HEK293 (cell line): ENCODE results near the gene MAP3K7.
A peak's percentile ranks its signal among the peaks of the same experiment; 100 is the strongest.

Source experiments
- BCL11B ChIP-seq: fragments of 450-650 bp; formaldehyde crosslinking; IDR thresholded peaks from 2 replicates; pipeline ENCODE4 v1.5.1; 2016; ENCODE audit warnings: low read depth, missing biosample characterization, missing genetic modification characterization
- HOXC10 ChIP-seq: sonication (generic); formaldehyde crosslinking; IDR thresholded peaks from 2 replicates; pipeline ENCODE4 v1.8.1; 2023; ENCODE audit warnings: mild to moderate bottlenecking, missing genetic modification reagents
- HOXD13 ChIP-seq: sonication (generic); formaldehyde crosslinking; IDR thresholded peaks from 2 replicates; pipeline ENCODE4 v1.8.0; 2022; ENCODE audit warnings: missing genetic modification reagents, borderline replicate concordance
- PRDM1 ChIP-seq: fragments of 450-650 bp; formaldehyde crosslinking; IDR thresholded peaks from 2 replicates; pipeline ENCODE4; 2016; ENCODE audit warnings: missing biosample characterization, missing genetic modification characterization
- SCRT2 ChIP-seq: fragments of 450-650 bp; formaldehyde crosslinking; IDR thresholded peaks from 2 replicates; pipeline ENCODE4 v1.5.1; 2016; ENCODE audit warnings: missing biosample characterization, missing genetic modification characterization
- SP7 ChIP-seq: fragments of 450-650 bp; formaldehyde crosslinking; IDR thresholded peaks from 2 replicates; pipeline ENCODE4 v1.5.1; 2016; ENCODE audit warnings: missing biosample characterization, missing genetic modification characterization
- ZBTB1 ChIP-seq: fragments of 450-650 bp; formaldehyde crosslinking; IDR thresholded peaks from 2 replicates; pipeline ENCODE4 v1.5.1; 2016; ENCODE audit warnings: missing biosample characterization, missing genetic modification characterization
- ZNF133 ChIP-seq: fragments of 450-650 bp; formaldehyde crosslinking; IDR thresholded peaks from 2 replicates; pipeline ENCODE4 v1.5.1; 2016; ENCODE audit warnings: missing biosample characterization, missing genetic modification characterization
- ZNF146 ChIP-seq: fragments of 450-650 bp; formaldehyde crosslinking; IDR thresholded peaks from 2 replicates; pipeline ENCODE4 v1.5.1; 2016; ENCODE audit warnings: missing biosample characterization, missing genetic modification characterization
- ZNF157 ChIP-seq: fragments of 450-650 bp; formaldehyde crosslinking; IDR thresholded peaks from 2 replicates; pipeline ENCODE4 v1.5.1; 2016; ENCODE audit warnings: missing biosample characterization, missing genetic modification characterization
- ZNF23 ChIP-seq: fragments of 450-650 bp; formaldehyde crosslinking; IDR thresholded peaks from 2 replicates; pipeline ENCODE4 v1.5.1; 2016; ENCODE audit warnings: missing biosample characterization, missing genetic modification characterization, borderline replicate concordance
- ZNF274 ChIP-seq, 2 experiments: fragments of 200-500 bp in 1 of 2; fragments of 450-650 bp in 1 of 2; sonication (Bioruptor generic) in 1 of 2; formaldehyde crosslinking in 1 of 2; IDR thresholded peaks; 2 replicates each; pipeline versions ENCODE4 v1.5.1 to v1.6.1; 2014 to 2016; ENCODE audit warnings: borderline replicate concordance in 1 of 2, inconsistent platforms in 1 of 2, low read length in 1 of 2, missing biosample characterization in 1 of 2, missing genetic modification characterization in 1 of 2
- ZNF341 ChIP-seq: fragments of 450-650 bp; formaldehyde crosslinking; IDR thresholded peaks from 2 replicates; pipeline ENCODE4; 2016; ENCODE audit warnings: low read depth, missing biosample characterization, missing genetic modification characterization
- ZNF416 ChIP-seq: fragments of 450-650 bp; formaldehyde crosslinking; IDR thresholded peaks from 2 replicates; pipeline ENCODE4 v1.5.1; 2016; ENCODE audit warnings: missing biosample characterization, missing genetic modification characterization
- ZNF426 ChIP-seq: fragments of 450-650 bp; formaldehyde crosslinking; IDR thresholded peaks from 2 replicates; pipeline ENCODE4 v1.5.1; 2017; ENCODE audit warnings: missing biosample characterization, missing genetic modification characterization, mild to moderate bottlenecking, inconsistent platforms, moderate library complexity
- ZNF433 ChIP-seq: fragments of 450-650 bp; formaldehyde crosslinking; IDR thresholded peaks from 2 replicates; pipeline ENCODE4 v1.5.1; 2016; ENCODE audit warnings: missing biosample characterization, missing genetic modification characterization, low read depth
- ZNF529 ChIP-seq: fragments of 450-650 bp; formaldehyde crosslinking; IDR thresholded peaks from 2 replicates; pipeline ENCODE4 v1.5.1; 2017; ENCODE audit warnings: missing genetic modification characterization, missing biosample characterization; ENCODE audit not compliant: insufficient replicate concordance
- ZNF585B ChIP-seq: fragments of 450-650 bp; formaldehyde crosslinking; IDR thresholded peaks from 2 replicates; pipeline ENCODE4 v1.5.1; 2016; ENCODE audit warnings: missing biosample characterization, missing genetic modification characterization
- ZNF654 ChIP-seq: fragments of 450-650 bp; formaldehyde crosslinking; IDR thresholded peaks from 2 replicates; pipeline ENCODE4 v1.5.1; 2016; ENCODE audit warnings: low read depth, missing biosample characterization, missing genetic modification characterization
- ZNF660 ChIP-seq: fragments of 450-650 bp; IDR thresholded peaks from 2 replicates; pipeline ENCODE4 v1.5.1; 2018; ENCODE audit warnings: missing biosample characterization, mild to moderate bottlenecking, missing genetic modification characterization
- ZNF664 ChIP-seq: fragments of 450-650 bp; formaldehyde crosslinking; IDR thresholded peaks from 2 replicates; pipeline ENCODE4 v1.5.1; 2016; ENCODE audit warnings: missing biosample characterization, missing genetic modification characterization
- ZNF670 ChIP-seq: fragments of 450-650 bp; formaldehyde crosslinking; IDR thresholded peaks from 2 replicates; pipeline ENCODE4 v1.5.1; 2016; ENCODE audit warnings: missing biosample characterization, missing genetic modification characterization, low read depth
- ZNF76 ChIP-seq: fragments of 450-650 bp; formaldehyde crosslinking; IDR thresholded peaks from 2 replicates; pipeline ENCODE4; 2016; ENCODE audit warnings: low read depth, missing biosample characterization, missing genetic modification characterization, borderline replicate concordance
- ZNF768 ChIP-seq: fragments of 450-650 bp; formaldehyde crosslinking; IDR thresholded peaks from 2 replicates; pipeline ENCODE4 v1.5.1; 2018; ENCODE audit warnings: missing biosample characterization, mild to moderate bottlenecking, missing genetic modification characterization
- ZNF791 ChIP-seq: fragments of 450-650 bp; formaldehyde crosslinking; IDR thresholded peaks from 2 replicates; pipeline ENCODE4 v1.5.1; 2016; ENCODE audit warnings: missing biosample characterization, missing genetic modification characterization
- ZNF830 ChIP-seq: fragments of 450-650 bp; IDR thresholded peaks from 2 replicates; pipeline ENCODE4 v1.5.0; 2018; ENCODE audit warnings: missing biosample characterization, missing genetic modification characterization, low read depth, mild to moderate bottlenecking, moderate library complexity
- ZSCAN16 ChIP-seq: fragments of 450-650 bp; formaldehyde crosslinking; IDR thresholded peaks from 2 replicates; pipeline ENCODE4 v1.5.1; 2016; ENCODE audit warnings: missing biosample characterization, missing genetic modification characterization
- TF ChIP-seq, protein P1 (sequence below): fragments of 450-650 bp; formaldehyde crosslinking; IDR thresholded peaks from 2 replicates; pipeline ENCODE4 v1.5.1; 2016; ENCODE audit warnings: missing biosample characterization, missing genetic modification characterization
- TF ChIP-seq, protein P2 (sequence below): fragments of 450-650 bp; formaldehyde crosslinking; IDR thresholded peaks from 2 replicates; pipeline ENCODE4 v1.5.1; 2016; ENCODE audit warnings: missing biosample characterization, missing genetic modification characterization
- TF ChIP-seq, protein P3 (sequence below): fragments of 450-650 bp; formaldehyde crosslinking; conservative IDR thresholded peaks from 2 replicates; pipeline ENCODE4 v1.5.1; 2016; ENCODE audit warnings: low read depth, missing biosample characterization, missing genetic modification characterization
- TF ChIP-seq, protein P4 (sequence below): fragments of 450-650 bp; formaldehyde crosslinking; IDR thresholded peaks from 2 replicates; pipeline ENCODE4 v1.5.1; 2016; ENCODE audit warnings: missing biosample characterization, missing genetic modification characterization
- TF ChIP-seq, protein P5 (sequence below): fragments of 450-650 bp; formaldehyde crosslinking; IDR thresholded peaks from 2 replicates; pipeline ENCODE4 v1.5.1; 2016; ENCODE audit warnings: missing biosample characterization, missing genetic modification characterization, borderline replicate concordance

The MAP3K7 gene

DNA sequence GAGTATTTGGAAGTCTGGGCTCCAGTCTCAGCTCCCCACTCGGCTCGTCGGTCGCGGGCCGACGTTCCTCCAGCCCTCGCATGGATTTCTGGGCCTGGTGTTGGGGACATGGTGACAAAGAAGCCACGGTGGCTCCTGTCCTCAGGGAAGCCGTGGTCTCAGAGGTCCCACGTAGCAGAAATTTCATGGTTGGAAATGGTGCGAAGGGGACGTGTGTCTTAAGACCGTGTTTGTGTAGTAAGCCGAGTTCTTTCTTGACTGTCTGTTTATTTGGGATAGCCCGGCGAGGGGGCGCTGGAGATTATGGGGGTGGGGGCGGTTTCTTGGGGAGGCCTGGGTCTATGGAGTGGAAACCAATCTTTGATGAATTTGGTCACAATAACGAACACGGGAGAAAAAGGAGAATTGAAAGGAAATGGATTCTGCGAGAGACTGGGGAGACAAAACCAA lies 23.5 kb upstream of the MAP3K7 start (continued):
- TF ChIP-seq, protein P1, sequence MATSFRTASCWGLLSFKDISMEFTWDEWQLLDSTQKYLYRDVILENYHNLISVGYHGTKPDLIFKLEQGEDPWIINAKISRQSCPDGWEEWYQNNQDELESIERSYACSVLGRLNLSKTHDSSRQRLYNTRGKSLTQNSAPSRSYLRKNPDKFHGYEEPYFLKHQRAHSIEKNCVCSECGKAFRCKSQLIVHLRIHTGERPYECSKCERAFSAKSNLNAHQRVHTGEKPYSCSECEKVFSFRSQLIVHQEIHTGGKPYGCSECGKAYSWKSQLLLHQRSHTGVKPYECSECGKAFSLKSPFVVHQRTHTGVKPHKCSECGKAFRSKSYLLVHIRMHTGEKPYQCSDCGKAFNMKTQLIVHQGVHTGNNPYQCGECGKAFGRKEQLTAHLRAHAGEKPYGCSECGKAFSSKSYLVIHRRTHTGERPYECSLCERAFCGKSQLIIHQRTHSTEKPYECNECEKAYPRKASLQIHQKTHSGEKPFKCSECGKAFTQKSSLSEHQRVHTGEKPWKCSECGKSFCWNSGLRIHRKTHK (tag by site-specific recombination), result no peak
- TF ChIP-seq PRDM1 (tag by site-specific recombination), result no peak
- TF ChIP-seq ZNF416 (tag by site-specific recombination), result no peak
- no peak for TF ChIP-seq ZNF433 (tag by site-specific recombination)
- TF ChIP-seq ZNF670 (tag by site-specific recombination), result no peak
- TF ChIP-seq SCRT2 (tag by site-specific recombination), result no peak
- no peak for TF ChIP-seq ZNF76 (tag by site-specific recombination)
- TF ChIP-seq ZNF341, result no peak
- 0 out of 2 replicates have a peak, but pooled peaks have one; percentile 10 for TF ChIP-seq ZNF146
- TF ChIP-seq SP7, result no peak
- TF ChIP-seq ZNF660 (tag by site-specific recombination), result no peak
- TF ChIP-seq ZNF830 (tag by site-specific recombination), result no peak
- no peak for TF ChIP-seq ZNF664
- no peak for TF ChIP-seq HOXC10
- TF ChIP-seq ZSCAN16 (tag by site-specific recombination), result no peak
- TF ChIP-seq ZNF585B, result no peak
- TF ChIP-seq, protein P2, sequence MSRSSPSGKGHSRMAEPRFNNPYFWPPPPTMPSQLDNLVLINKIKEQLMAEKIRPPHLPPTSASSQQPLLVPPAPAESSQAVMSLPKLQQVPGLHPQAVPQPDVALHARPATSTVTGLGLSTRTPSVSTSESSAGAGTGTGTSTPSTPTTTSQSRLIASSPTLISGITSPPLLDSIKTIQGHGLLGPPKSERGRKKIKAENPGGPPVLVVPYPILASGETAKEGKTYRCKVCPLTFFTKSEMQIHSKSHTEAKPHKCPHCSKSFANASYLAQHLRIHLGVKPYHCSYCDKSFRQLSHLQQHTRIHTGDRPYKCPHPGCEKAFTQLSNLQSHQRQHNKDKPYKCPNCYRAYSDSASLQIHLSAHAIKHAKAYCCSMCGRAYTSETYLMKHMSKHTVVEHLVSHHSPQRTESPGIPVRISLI (tag by site-specific recombination), result no peak
- no peak for TF ChIP-seq ZNF654 (tag by site-specific recombination)
- no peak for TF ChIP-seq ZNF426 (tag by site-specific recombination)
- TF ChIP-seq ZNF791, result no peak
- TF ChIP-seq HOXD13, result no peak
- TF ChIP-seq ZNF529, result no peak
- no peak for TF ChIP-seq ZNF23 (tag by site-specific recombination)
- TF ChIP-seq, protein P3, sequence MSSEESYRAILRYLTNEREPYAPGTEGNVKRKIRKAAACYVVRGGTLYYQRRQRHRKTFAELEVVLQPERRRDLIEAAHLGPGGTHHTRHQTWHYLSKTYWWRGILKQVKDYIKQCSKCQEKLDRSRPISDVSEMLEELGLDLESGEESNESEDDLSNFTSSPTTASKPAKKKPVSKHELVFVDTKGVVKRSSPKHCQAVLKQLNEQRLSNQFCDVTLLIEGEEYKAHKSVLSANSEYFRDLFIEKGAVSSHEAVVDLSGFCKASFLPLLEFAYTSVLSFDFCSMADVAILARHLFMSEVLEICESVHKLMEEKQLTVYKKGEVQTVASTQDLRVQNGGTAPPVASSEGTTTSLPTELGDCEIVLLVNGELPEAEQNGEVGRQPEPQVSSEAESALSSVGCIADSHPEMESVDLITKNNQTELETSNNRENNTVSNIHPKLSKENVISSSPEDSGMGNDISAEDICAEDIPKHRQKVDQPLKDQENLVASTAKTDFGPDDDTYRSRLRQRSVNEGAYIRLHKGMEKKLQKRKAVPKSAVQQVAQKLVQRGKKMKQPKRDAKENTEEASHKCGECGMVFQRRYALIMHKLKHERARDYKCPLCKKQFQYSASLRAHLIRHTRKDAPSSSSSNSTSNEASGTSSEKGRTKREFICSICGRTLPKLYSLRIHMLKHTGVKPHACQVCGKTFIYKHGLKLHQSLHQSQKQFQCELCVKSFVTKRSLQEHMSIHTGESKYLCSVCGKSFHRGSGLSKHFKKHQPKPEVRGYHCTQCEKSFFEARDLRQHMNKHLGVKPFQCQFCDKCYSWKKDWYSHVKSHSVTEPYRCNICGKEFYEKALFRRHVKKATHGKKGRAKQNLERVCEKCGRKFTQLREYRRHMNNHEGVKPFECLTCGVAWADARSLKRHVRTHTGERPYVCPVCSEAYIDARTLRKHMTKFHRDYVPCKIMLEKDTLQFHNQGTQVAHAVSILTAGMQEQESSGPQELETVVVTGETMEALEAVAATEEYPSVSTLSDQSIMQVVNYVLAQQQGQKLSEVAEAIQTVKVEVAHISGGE, result no peak
- no peak for TF ChIP-seq ZNF133
- no peak for TF ChIP-seq ZNF274 (IDR thresholded peaks at IDR 0.05; ENCODE audit: low read length)
- TF ChIP-seq ZNF274 (tag by site-specific recombination; IDR thresholded peaks at IDR 0.05; ENCODE audit: borderline replicate concordance), result no peak
- TF ChIP-seq BCL11B (tag by site-specific recombination), result no peak
- no peak for TF ChIP-seq ZBTB1
- no peak for TF ChIP-seq ZNF768
- TF ChIP-seq, protein P4, sequence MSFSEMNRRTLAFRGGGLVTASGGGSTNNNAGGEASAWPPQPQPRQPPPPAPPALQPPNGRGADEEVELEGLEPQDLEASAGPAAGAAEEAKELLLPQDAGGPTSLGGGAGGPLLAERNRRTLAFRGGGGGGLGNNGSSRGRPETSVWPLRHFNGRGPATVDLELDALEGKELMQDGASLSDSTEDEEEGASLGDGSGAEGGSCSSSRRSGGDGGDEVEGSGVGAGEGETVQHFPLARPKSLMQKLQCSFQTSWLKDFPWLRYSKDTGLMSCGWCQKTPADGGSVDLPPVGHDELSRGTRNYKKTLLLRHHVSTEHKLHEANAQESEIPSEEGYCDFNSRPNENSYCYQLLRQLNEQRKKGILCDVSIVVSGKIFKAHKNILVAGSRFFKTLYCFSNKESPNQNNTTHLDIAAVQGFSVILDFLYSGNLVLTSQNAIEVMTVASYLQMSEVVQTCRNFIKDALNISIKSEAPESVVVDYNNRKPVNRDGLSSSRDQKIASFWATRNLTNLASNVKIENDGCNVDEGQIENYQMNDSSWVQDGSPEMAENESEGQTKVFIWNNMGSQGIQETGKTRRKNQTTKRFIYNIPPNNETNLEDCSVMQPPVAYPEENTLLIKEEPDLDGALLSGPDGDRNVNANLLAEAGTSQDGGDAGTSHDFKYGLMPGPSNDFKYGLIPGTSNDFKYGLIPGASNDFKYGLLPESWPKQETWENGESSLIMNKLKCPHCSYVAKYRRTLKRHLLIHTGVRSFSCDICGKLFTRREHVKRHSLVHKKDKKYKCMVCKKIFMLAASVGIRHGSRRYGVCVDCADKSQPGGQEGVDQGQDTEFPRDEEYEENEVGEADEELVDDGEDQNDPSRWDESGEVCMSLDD (tag by site-specific recombination), result no peak; the same call in 1 of the 2 replicates
- TF ChIP-seq, protein P5, sequence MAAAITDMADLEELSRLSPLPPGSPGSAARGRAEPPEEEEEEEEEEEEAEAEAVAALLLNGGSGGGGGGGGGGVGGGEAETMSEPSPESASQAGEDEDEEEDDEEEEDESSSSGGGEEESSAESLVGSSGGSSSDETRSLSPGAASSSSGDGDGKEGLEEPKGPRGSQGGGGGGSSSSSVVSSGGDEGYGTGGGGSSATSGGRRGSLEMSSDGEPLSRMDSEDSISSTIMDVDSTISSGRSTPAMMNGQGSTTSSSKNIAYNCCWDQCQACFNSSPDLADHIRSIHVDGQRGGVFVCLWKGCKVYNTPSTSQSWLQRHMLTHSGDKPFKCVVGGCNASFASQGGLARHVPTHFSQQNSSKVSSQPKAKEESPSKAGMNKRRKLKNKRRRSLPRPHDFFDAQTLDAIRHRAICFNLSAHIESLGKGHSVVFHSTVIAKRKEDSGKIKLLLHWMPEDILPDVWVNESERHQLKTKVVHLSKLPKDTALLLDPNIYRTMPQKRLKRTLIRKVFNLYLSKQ (tag by site-specific recombination), result no peak
- TF ChIP-seq ZNF157 (tag by site-specific recombination), result no peak
